Measurements from ENCODE around the gene TLE1.

TLE1 gene

GRCh38 chr9:81605170-81605670 is 84.1 kb downstream of the TLE1 start:
- TF ChIP-seq POLR2AphosphoS5 (IDR thresholded peaks at IDR 0.05; ENCODE audit: low read depth, low read length) (no peak), FOXP2 (optimal IDR thresholded peaks at IDR 0.05; ENCODE audit: borderline replicate concordance, extremely low read depth, extremely low read length, insufficient read depth) (no peak), TAF1 (IDR thresholded peaks at IDR 0.05; ENCODE audit: borderline replicate concordance, insufficient read depth, low read length) (no peak)

- TF ChIP-seq FOXP2 (optimal IDR thresholded peaks at IDR 0.05; ENCODE audit: borderline replicate concordance, extremely low read depth, extremely low read length, insufficient read depth), result no peak
- no peak for TF ChIP-seq REST (IDR thresholded peaks at IDR 0.05; ENCODE audit: insufficient read depth in 1 of 2, low read depth in 2 of 2, low read length in 2 of 2)
- TF ChIP-seq SIN3A (IDR thresholded peaks at IDR 0.05; ENCODE audit: borderline replicate concordance, insufficient read depth, low read length), result no peak
- no peak for TF ChIP-seq TAF1 (IDR thresholded peaks at IDR 0.05; ENCODE audit: borderline replicate concordance, insufficient read depth, low read length)
- no peak for TF ChIP-seq POLR2AphosphoS5 (IDR thresholded peaks at IDR 0.05; ENCODE audit: low read depth, low read length)
Observed at GRCh38 chr9:81604306-81605169, 84.8 kb downstream of the TLE1 start.

GRCh38 chr9:81602887-81603680 is 86.3 kb downstream of the TLE1 start:
- TF ChIP-seq TAF1 (IDR thresholded peaks at IDR 0.05; ENCODE audit: borderline replicate concordance, insufficient read depth, low read length), result no peak

GRCh38 chr9:81601639-81602623 is 87.4 kb downstream of the TLE1 start:
- no peak for TF ChIP-seq REST (IDR thresholded peaks at IDR 0.05; ENCODE audit: insufficient read depth in 1 of 2, low read depth in 2 of 2, low read length in 2 of 2)
- TF ChIP-seq TAF1 (IDR thresholded peaks at IDR 0.05; ENCODE audit: borderline replicate concordance, insufficient read depth, low read length), result no peak
- no peak for TF ChIP-seq POLR2AphosphoS5 (IDR thresholded peaks at IDR 0.05; ENCODE audit: low read depth, low read length)
- no peak for TF ChIP-seq SIN3A (IDR thresholded peaks at IDR 0.05; ENCODE audit: borderline replicate concordance, insufficient read depth, low read length)
- TF ChIP-seq FOXP2 (optimal IDR thresholded peaks at IDR 0.05; ENCODE audit: borderline replicate concordance, extremely low read depth, extremely low read length, insufficient read depth), result no peak

GRCh38 chr9:81600631-81601030 is 88.7 kb downstream of the TLE1 start:
- TF ChIP-seq POLR2AphosphoS5 (IDR thresholded peaks at IDR 0.05; ENCODE audit: low read depth, low read length), result no peak
- TF ChIP-seq SIN3A (IDR thresholded peaks at IDR 0.05; ENCODE audit: borderline replicate concordance, insufficient read depth, low read length), result no peak
- TF ChIP-seq FOXP2 (optimal IDR thresholded peaks at IDR 0.05; ENCODE audit: borderline replicate concordance, extremely low read depth, extremely low read length, insufficient read depth), result no peak
- TF ChIP-seq REST (IDR thresholded peaks at IDR 0.05; ENCODE audit: insufficient read depth in 1 of 2, low read depth in 2 of 2, low read length in 2 of 2), result no peak
- TF ChIP-seq TAF1 (IDR thresholded peaks at IDR 0.05; ENCODE audit: borderline replicate concordance, insufficient read depth, low read length), result no peak

All from PFSK-1 (cell line).